ENCODE data around the gene MBNL3.

The MBNL3 gene

GRCh38 chrX:132401935-132402334, 86.9 kb downstream of the MBNL3 start:
- H3K27me3 ChIP-seq (ENCODE audit: insufficient read depth, low read length), result no peaks in the 10 kb centered on the region
- no peaks in the 10 kb centered on the region for H3K4me1 ChIP-seq (ENCODE audit: insufficient read depth, low read length, severe bottlenecking)
- H2AFZ ChIP-seq (ENCODE audit: low read length), result no peak overlapping the region
- H3K4me2 ChIP-seq (ENCODE audit: low read length), result no peak overlapping the region
- no peaks in the 10 kb centered on the region for H3K79me2 ChIP-seq (ENCODE audit: insufficient read depth, low read length)
- H3K27ac ChIP-seq (ENCODE audit: low read depth, low read length, poor library complexity, severe bottlenecking), result no peak overlapping the region
- TF ChIP-seq CTCF (IDR thresholded peaks at IDR 0.05; ENCODE audit: low read length), result no peak
- no peak for TF ChIP-seq EZH2 (IDR thresholded peaks at IDR 0.05; ENCODE audit: borderline replicate concordance, low read length)
- no peaks in the 10 kb centered on the region for H3K9me3 ChIP-seq (ENCODE audit: low read length)
- no peaks in the 10 kb centered on the region for H4K20me1 ChIP-seq (ENCODE audit: insufficient read depth, low read length)
- H3K4me3 ChIP-seq (ENCODE audit: low read depth, low read length, poor library complexity, severe bottlenecking), result no peak overlapping the region
- no peaks in the 10 kb centered on the region for H3K9me2 ChIP-seq (ENCODE audit: low read depth, low read length)
- H3K36me3 ChIP-seq (ENCODE audit: insufficient read depth, low read length), result no peaks in the 10 kb centered on the region
- no peak overlapping the region for H3K9ac ChIP-seq (ENCODE audit: low read length)
- H3F3A ChIP-seq (ENCODE audit: insufficient read depth, low read length), result no peaks in the 10 kb centered on the region

- H3K9me3 ChIP-seq (ENCODE audit: low read length), result no peaks in the 10 kb centered on the region
- H3F3A ChIP-seq (ENCODE audit: insufficient read depth, low read length), result no peaks in the 10 kb centered on the region
- no peaks in the 10 kb centered on the region for H3K9me2 ChIP-seq (ENCODE audit: low read depth, low read length)
- no peak overlapping the region for H3K27ac ChIP-seq (ENCODE audit: low read depth, low read length, poor library complexity, severe bottlenecking)
- TF ChIP-seq CTCF (IDR thresholded peaks at IDR 0.05; ENCODE audit: low read length) (no peak), EZH2 (IDR thresholded peaks at IDR 0.05; ENCODE audit: borderline replicate concordance, low read length) (no peak)
- no peaks in the 10 kb centered on the region for H3K27me3 ChIP-seq (ENCODE audit: insufficient read depth, low read length)
- H3K36me3 ChIP-seq (ENCODE audit: insufficient read depth, low read length), result no peaks in the 10 kb centered on the region
- no peak overlapping the region for H3K4me2 ChIP-seq (ENCODE audit: low read length)
- H2AFZ ChIP-seq (ENCODE audit: low read length), result no peak overlapping the region
- H3K9ac ChIP-seq (ENCODE audit: low read length), result no peak overlapping the region
- no peak overlapping the region for H3K4me3 ChIP-seq (ENCODE audit: low read depth, low read length, poor library complexity, severe bottlenecking)
- H3K4me1 ChIP-seq (ENCODE audit: insufficient read depth, low read length, severe bottlenecking), result no peaks in the 10 kb centered on the region
- H4K20me1 ChIP-seq (ENCODE audit: insufficient read depth, low read length), result no peaks in the 10 kb centered on the region
- H3K79me2 ChIP-seq (ENCODE audit: insufficient read depth, low read length), result no peaks in the 10 kb centered on the region
Observed at GRCh38 chrX:132400706-132401105, 88.1 kb downstream of the MBNL3 start.

- no peak overlapping the region for H2AFZ ChIP-seq (ENCODE audit: low read length)
- H3F3A ChIP-seq (ENCODE audit: insufficient read depth, low read length), result no peaks in the 10 kb centered on the region
- no peak overlapping the region for H3K4me2 ChIP-seq (ENCODE audit: low read length)
- no peak overlapping the region for H3K27ac ChIP-seq (ENCODE audit: low read depth, low read length, poor library complexity, severe bottlenecking)
- TF ChIP-seq EZH2 (IDR thresholded peaks at IDR 0.05; ENCODE audit: borderline replicate concordance, low read length) (no peak), CTCF (IDR thresholded peaks at IDR 0.05; ENCODE audit: low read length) (no peak)
- no peaks in the 10 kb centered on the region for H3K9me3 ChIP-seq (ENCODE audit: low read length)
- no peaks in the 10 kb centered on the region for H3K27me3 ChIP-seq (ENCODE audit: insufficient read depth, low read length)
- no peak overlapping the region for H3K4me3 ChIP-seq (ENCODE audit: low read depth, low read length, poor library complexity, severe bottlenecking)
- H3K9me2 ChIP-seq (ENCODE audit: low read depth, low read length), result no peaks in the 10 kb centered on the region
- no peaks in the 10 kb centered on the region for H3K79me2 ChIP-seq (ENCODE audit: insufficient read depth, low read length)
- H3K4me1 ChIP-seq (ENCODE audit: insufficient read depth, low read length, severe bottlenecking), result no peaks in the 10 kb centered on the region
- H3K9ac ChIP-seq (ENCODE audit: low read length), result no peak overlapping the region
- no peaks in the 10 kb centered on the region for H4K20me1 ChIP-seq (ENCODE audit: insufficient read depth, low read length)
- H3K36me3 ChIP-seq (ENCODE audit: insufficient read depth, low read length), result peaks cover 6% of the 10 kb centered on the region; the same call in 1 of the 2 replicates
Observed at GRCh38 chrX:132395645-132396044, 93.2 kb downstream of the MBNL3 start.

Measured in OCI-LY1 (cell line).